Activated CD4-positive, alpha-beta T cell treated with anti-CD3 and anti-CD28 coated beads, Interleukin-2, amount 50 U/mL, for 1 hour (primary cell): ENCODE measurements around the gene AMBP.
"Not testable (repeated sequence)": the region's sequence is repeated elsewhere in the genome, so short reads cannot be mapped to it uniquely, and the experiment has no call there.

Experiments used
- DNase-seq: peaks from one replicate; pipeline ENCODE4 v3.0.0-alpha.2; 2020

The AMBP gene

DNA sequence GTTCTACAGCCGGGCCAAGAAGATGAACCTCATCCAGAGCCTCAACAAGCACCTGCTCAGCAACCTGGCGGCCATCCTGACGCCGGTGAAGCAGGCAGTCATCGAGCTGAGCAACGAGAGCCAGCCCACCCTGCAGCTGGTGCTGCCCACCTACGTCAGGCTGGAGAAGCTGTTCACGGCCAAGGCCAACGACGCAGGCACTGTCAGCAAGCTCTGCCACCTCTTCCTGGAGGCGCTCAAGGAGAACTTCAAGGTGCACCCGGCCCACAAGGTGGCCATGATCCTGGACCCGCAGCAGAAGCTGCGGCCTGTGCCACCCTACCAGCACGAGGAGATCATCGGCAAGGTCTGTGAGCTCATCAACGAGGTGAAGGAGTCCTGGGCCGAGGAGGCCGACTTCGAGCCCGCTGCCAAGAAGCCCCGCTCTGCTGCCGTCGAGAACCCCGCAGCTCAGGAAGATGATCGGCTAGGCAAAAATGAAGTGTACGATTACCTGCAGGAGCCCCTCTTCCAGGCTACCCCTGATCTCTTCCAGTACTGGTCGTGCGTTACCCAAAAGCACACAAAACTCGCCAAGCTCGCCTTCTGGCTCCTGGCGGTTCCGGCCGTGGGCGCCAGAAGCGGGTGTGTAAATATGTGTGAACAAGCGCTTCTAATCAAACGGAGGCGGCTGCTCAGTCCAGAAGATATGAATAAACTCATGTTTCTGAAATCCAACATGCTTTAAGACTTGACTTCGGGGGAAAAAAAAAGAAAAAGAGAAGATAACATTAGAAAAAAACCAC, 28.5 kb downstream of the AMBP start:
- no peak for DNase-seq

GRCh38 chr9:114048533-114049415, 29.3 kb downstream of the AMBP start:
- no peak for DNase-seq

GRCh38 chr9:114047717-114048116, 30.4 kb downstream of the AMBP start:
- no peak for DNase-seq

GRCh38 chr9:114046875-114047274, 31.2 kb downstream of the AMBP start:
- DNase-seq, result no peak

- DNase-seq, result no peak
Measured at GRCh38 chr9:114046237-114046755, 31.8 kb downstream of the AMBP start.

DNA sequence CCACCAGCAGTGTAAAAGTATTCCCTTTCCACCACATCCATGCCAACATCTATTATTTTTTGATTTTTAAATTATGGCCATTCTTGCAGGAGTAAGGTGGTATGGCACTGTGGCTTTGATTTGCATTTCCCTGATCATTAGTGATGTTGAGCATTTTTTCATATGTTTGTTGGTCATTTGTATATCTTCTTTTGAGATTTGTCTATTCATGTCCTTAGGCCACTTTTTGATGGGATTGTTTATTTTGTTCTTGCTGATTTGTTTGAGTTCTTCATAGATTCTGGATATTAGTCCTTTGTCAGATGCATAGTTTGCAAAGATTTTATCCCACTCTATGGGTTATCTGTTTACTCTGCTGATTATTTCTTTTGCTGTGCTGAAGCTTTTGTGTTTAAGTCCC, 34.4 kb downstream of the AMBP start:
- DNase-seq, result not testable (repeated sequence)

GRCh38 chr9:114039484-114039883, 38.6 kb downstream of the AMBP start:
- no peak for DNase-seq

DNA sequence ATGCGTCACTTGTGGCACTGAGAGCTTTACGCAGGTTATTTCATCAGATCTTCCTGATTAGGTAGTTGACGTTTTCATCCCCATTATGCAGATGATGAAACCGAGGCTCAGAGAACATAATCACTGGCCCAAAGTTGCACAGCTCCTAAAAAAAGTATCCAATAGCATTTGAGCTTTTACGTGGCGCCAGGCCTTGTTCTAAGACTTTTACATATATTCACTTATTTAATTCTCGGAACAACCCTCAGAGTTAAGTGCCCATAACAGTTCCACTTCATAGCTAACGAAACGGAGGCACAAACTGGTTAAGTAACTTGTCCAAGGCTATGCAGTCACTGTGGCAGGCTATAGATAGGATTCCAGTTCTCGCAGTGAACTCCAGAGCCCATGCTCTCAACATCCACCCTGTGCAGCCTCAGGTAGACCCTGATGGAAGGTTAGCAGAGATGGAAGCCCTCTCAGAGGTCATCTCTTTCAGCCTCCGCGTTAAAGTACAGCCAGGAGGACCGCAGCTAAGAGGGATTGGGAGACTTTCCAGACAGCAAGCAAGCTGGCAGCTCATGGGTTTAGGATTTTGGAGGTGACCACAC, 39.3 kb downstream of the AMBP start:
- no peak for DNase-seq

GRCh38 chr9:114037961-114038723, 40.0 kb downstream of the AMBP start:
- DNase-seq, result no peak

GRCh38 chr9:114037249-114037648, 40.9 kb downstream of the AMBP start:
- no peak for DNase-seq

- DNase-seq, result no peak
Measured at GRCh38 chr9:114035845-114036801, 42.0 kb downstream of the AMBP start.

DNA sequence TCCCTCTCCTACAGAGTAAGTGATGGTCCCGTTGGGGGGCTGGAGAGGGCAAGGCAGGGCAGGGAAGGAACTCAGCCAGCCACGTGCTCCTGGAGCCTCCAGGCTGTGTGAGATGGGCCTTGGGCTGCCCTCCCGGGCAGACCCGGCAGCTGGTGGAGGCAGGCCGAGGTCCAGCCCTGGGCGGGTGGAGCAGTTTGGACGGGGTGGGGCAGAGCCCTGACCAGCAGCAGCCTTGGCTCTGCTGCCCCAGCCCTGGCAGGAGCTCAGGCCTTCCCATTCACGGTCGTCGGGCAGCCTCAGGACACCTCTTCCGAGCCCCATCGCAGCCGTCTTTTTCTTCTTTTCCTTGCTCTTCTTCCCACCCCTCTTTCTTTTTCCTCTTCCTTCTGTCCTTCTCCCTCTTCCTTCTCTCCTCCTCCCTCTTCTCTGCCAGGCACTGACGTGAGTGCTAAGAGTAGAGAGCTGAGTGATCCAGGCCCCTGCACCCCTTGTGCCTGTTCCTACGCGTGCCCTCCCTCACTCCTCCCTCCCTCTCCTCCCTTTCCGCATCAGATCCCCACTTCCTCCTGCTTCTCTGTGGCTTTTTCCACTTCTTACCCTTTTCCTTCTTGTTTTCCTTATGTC, 42.8 kb downstream of the AMBP start:
- DNase-seq, result no peak

DNA sequence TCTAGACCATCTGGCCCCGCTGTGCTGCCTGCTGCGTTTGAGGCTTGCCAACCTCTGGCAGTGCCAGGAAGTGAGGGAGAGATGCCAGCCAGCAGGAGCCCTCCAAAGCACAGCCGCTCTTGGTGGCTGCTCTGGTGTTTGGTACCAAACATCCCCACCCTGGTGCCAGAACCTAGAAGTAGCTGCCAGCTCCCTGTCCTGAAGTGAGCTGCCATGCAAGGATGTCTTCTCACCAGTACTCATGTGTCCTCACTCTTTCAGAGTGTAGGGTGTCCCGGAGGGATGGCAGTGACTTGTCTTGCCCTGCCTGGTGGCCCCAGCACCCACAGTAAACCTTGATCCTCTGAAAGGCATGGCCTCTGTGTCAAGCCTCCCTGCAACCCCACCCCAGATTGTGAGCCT, 43.4 kb downstream of the AMBP start:
- no peak for DNase-seq

DNA sequence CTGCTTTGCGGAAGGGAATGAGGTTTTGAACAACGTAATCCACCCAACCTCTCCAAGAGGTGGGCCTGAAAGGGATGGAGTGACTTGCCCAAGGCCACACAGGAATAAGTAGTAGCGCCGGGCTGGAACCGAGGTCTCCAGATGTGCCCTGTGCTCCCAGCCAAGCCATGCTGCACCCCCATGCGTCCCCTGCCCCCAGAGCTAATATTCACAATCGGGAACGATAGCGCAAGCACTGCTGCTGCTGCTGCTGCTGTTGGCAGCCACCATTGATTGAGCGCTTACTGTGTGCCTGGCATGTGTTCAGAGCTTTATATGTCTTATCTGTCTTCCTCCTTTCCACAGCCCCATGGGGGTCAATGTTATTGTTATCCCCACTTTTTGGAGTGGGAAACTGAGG, 43.9 kb downstream of the AMBP start:
- no peak for DNase-seq

GRCh38 chr9:114033397-114034103, 44.5 kb downstream of the AMBP start:
- DNase-seq, result no peak

GRCh38 chr9:114031948-114032840, 45.9 kb downstream of the AMBP start:
- DNase-seq, result no peak

- DNase-seq, result no peak
Measured at GRCh38 chr9:114031037-114031630, 47.0 kb downstream of the AMBP start.

DNA sequence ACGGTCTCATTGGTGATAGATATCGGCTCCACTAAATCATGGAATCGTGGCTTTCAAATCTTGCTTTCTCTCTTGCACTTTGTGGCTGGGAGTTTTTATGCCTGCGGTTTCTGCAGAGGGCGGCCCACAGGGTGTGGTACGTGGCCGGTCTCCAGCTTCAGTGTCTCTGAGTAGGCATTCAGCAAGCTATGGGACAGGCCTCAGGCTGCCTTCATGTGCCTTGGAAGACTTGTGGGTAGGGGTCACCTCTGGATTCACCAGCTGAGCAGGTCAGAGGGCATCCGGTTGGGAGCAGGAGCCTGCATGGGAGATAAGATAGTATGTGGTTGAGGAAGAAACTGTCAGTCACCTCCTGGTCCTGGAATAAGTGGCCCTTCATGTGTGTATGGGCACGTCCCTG, 47.7 kb downstream of the AMBP start:
- DNase-seq, result no peak
